HepG2 (cell line): ENCODE measurements around the gene PRM3. TPM values are rescaled to one million over a fixed set of nuclear protein-coding genes. Genes with fewer than 3 reads are reported as not detected.
A peak's percentile ranks its signal among the peaks of the same experiment; 100 is the strongest.

Experiments
- ERF ChIP-seq: IDR thresholded peaks from 2 replicates; pipeline ENCODE4 v1.6.1; 2018; ENCODE audit warnings: missing biosample characterization, missing genetic modification reagents
- GTF2F1 ChIP-seq: fragments of 150-350 bp; IDR thresholded peaks from 2 replicates; pipeline ENCODE4 v1.6.1; 2014; ENCODE audit warnings: low read length
- MIXL1 ChIP-seq: IDR thresholded peaks from 2 replicates; pipeline ENCODE4 v1.6.1; 2016
- RBM22 ChIP-seq: fragments of 200-400 bp; formaldehyde crosslinking; optimal IDR thresholded peaks from 2 replicates; pipeline ENCODE3; 2017; ENCODE audit warnings: mild to moderate bottlenecking, low read length, moderate library complexity
- REXO4 ChIP-seq: sonication (generic); formaldehyde crosslinking; IDR thresholded peaks from 2 replicates; pipeline ENCODE4 v1.8.0; 2022; ENCODE audit warnings: missing genetic modification reagents, mild to moderate bottlenecking, borderline replicate concordance
- SCMH1 ChIP-seq: sonication (generic); formaldehyde crosslinking; IDR thresholded peaks from 2 replicates; pipeline ENCODE4 v1.9.0; 2021; ENCODE audit warnings: missing genetic modification reagents, mild to moderate bottlenecking, borderline replicate concordance
- SMAD9 ChIP-seq: sonication (generic); formaldehyde crosslinking; IDR thresholded peaks from 2 replicates; pipeline ENCODE4 v1.5.1; 2020; ENCODE audit warnings: mild to moderate bottlenecking, missing genetic modification reagents
- TBX2 ChIP-seq: sonication (generic); formaldehyde crosslinking; IDR thresholded peaks from 2 replicates; pipeline ENCODE4 v1.5.0; 2020; ENCODE audit warnings: missing genetic modification reagents, mild to moderate bottlenecking, borderline replicate concordance
- WIZ ChIP-seq: sonication (generic); formaldehyde crosslinking; IDR thresholded peaks from 2 replicates; pipeline ENCODE4 v1.5.1; 2020; ENCODE audit warnings: mild to moderate bottlenecking, missing genetic modification reagents
- ZNF143 ChIP-seq: sonication (generic); formaldehyde crosslinking; IDR thresholded peaks from 2 replicates; pipeline ENCODE4 v1.4.0; 2020; ENCODE audit warnings: missing genetic modification reagents
- ZNF317 ChIP-seq: sonication (generic); formaldehyde crosslinking; IDR thresholded peaks from 2 replicates; pipeline ENCODE4 v1.5.0; 2020; ENCODE audit warnings: mild to moderate bottlenecking, missing genetic modification reagents
- ZNF367 ChIP-seq: sonication (generic); formaldehyde crosslinking; IDR thresholded peaks from 2 replicates; pipeline ENCODE4 v1.4.0; 2020; ENCODE audit warnings: missing genetic modification reagents, borderline replicate concordance
- ZNF562 ChIP-seq: sonication (generic); formaldehyde crosslinking; IDR thresholded peaks from 2 replicates; pipeline ENCODE4 v1.8.0; 2022; ENCODE audit warnings: missing genetic modification reagents, borderline replicate concordance
- ZNF879 ChIP-seq: sonication (generic); formaldehyde crosslinking; IDR thresholded peaks from 2 replicates; pipeline ENCODE4 v1.8.1; 2023; ENCODE audit warnings: missing genetic modification reagents
- polyA plus RNA-seq, 8 experiments: library from polyadenylated mRNA; depleted of rRNA in 3 of 8; stranded (reverse) in 7 of 8; unstranded in 1 of 8; fragments of >200 nt; fragmentation: Illumina TruSeq in 4 of 8; extraction: Trizol in 4 of 8; gene quantifications; 2 replicates each; pipeline versions ENCODE4 v1.2.1 to v1.2.3, GENCODE V29; 2011 to 2016; ENCODE audit warnings: low read depth in 4 of 8, missing spikeins in 1 of 8, mixed read lengths in 1 of 8; ENCODE audit not compliant: insufficient read depth in 1 of 8
- total RNA-seq, 5 experiments: library from RNA; depleted of rRNA; stranded (reverse); fragments of >200 nt; fragmentation: Illumina TruSeq; extraction: Trizol; gene quantifications; 2 replicates each; pipeline ENCODE4 v1.2.3, GENCODE V29; 2016; ENCODE audit warnings: low read depth in 1 of 5
- TF ChIP-seq, protein P1 (sequence below): sonication (generic); formaldehyde crosslinking; IDR thresholded peaks from 2 replicates; pipeline ENCODE4 v1.5.1; 2020; ENCODE audit warnings: missing genetic modification reagents, mild to moderate bottlenecking, borderline replicate concordance
- TF ChIP-seq, protein P2 (sequence below): sonication (generic); formaldehyde crosslinking; IDR thresholded peaks from 2 replicates; pipeline ENCODE4 v1.5.1; 2020; ENCODE audit warnings: missing genetic modification reagents, mild to moderate bottlenecking, borderline replicate concordance
- TF ChIP-seq, protein P3 (sequence below): sonication (generic); formaldehyde crosslinking; IDR thresholded peaks from 2 replicates; pipeline ENCODE4 v1.5.0; 2020; ENCODE audit warnings: mild to moderate bottlenecking, missing genetic modification reagents
- TF ChIP-seq, protein P4 (sequence below): sonication (generic); formaldehyde crosslinking; IDR thresholded peaks from 2 replicates; pipeline ENCODE4 v1.8.0; 2022; ENCODE audit warnings: missing genetic modification reagents, mild to moderate bottlenecking, inconsistent platforms, borderline replicate concordance
- TF ChIP-seq, protein P5 (sequence below): IDR thresholded peaks from 2 replicates; pipeline ENCODE4 v1.6.1; 2016
- TF ChIP-seq, protein P6 (sequence below): sonication (generic); formaldehyde crosslinking; IDR thresholded peaks from 2 replicates; pipeline ENCODE4 v1.5.0; 2020; ENCODE audit warnings: missing genetic modification reagents, mild to moderate bottlenecking, borderline replicate concordance

Gene PRM3
- total and polyA plus RNA-seq, 2 of the 13 experiments (the other 11 are each of a cell fraction or from before 2014, with no cell fraction given) = not detected

DNA sequence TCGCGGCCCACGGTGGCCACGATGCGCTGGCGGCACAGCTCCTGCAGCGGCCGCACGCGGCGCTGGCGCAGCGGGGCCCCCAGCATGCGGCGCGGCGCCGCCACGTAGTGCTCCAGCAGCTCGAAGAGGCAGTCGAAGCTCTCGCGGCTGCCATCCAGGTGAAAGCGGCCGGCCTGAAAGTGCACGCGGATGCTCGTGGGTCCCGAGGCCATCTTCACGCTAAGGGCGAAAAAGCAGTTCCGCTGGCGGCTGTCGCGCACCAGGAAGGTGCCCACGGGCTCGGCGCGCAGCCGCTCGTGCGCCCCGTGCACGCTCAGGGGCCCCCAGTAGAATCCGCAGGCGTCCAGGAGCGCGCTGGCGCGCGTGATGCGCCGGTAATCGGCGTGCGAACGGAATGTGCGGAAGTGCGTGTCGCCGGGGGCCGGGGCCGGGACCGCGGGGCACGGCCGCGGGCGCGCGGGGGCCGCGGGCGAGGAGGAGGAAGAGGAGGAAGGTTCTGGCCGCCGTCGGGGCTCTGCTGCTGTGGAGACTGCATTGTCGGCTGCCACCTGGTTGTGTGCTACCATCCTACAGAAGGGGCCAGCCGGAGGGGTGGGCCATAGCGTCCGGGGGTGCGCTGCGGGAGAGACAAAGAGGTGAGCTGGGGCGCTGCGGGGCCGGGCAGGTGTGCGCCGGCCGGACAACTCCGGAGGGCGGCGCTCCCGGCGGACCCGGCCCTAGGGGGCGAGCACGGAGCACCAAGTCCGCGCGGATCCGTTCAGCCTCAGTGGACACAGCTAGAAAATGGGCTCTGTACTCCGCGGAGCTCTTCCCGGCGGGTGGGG lies 18.3 kb downstream of the PRM3 start (continued):
- TF ChIP-seq, protein P1, sequence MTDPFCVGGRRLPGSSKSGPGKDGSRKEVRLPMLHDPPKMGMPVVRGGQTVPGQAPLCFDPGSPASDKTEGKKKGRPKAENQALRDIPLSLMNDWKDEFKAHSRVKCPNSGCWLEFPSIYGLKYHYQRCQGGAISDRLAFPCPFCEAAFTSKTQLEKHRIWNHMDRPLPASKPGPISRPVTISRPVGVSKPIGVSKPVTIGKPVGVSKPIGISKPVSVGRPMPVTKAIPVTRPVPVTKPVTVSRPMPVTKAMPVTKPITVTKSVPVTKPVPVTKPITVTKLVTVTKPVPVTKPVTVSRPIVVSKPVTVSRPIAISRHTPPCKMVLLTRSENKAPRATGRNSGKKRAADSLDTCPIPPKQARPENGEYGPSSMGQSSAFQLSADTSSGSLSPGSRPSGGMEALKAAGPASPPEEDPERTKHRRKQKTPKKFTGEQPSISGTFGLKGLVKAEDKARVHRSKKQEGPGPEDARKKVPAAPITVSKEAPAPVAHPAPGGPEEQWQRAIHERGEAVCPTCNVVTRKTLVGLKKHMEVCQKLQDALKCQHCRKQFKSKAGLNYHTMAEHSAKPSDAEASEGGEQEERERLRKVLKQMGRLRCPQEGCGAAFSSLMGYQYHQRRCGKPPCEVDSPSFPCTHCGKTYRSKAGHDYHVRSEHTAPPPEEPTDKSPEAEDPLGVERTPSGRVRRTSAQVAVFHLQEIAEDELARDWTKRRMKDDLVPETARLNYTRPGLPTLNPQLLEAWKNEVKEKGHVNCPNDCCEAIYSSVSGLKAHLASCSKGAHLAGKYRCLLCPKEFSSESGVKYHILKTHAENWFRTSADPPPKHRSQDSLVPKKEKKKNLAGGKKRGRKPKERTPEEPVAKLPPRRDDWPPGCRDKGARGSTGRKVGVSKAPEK (CRISPR knock-in tag) = 0 out of 2 replicates have a peak, but pooled peaks have one; percentile 6
- no peak for TF ChIP-seq ZNF317 (CRISPR knock-in tag)
- TF ChIP-seq TBX2 (CRISPR knock-in tag) = no peak; the same call in 1 of the 2 replicates
- TF ChIP-seq MIXL1 (CRISPR knock-in tag) = peak; percentile 9; the same call in 1 of the 2 replicates
- TF ChIP-seq, protein P2, sequence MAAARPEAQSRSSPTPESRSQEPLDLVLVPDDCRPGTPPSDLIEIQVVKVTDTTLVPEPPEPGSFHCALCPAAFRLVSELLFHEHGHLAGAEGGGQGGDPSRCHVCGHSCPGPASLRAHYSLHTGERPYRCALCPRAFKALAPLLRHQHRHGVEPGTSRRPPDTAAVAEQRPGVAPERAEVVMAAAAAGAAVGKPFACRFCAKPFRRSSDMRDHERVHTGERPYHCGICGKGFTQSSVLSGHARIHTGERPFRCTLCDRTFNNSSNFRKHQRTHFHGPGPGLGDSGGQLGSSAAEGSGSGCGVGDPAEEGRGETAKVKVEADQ (CRISPR knock-in tag) = no peak
- no peak for TF ChIP-seq REXO4 (CRISPR knock-in tag)
- no peak for TF ChIP-seq RBM22
- no peak for TF ChIP-seq SCMH1
- TF ChIP-seq ERF (CRISPR knock-in tag) = no peak
- TF ChIP-seq, protein P3, sequence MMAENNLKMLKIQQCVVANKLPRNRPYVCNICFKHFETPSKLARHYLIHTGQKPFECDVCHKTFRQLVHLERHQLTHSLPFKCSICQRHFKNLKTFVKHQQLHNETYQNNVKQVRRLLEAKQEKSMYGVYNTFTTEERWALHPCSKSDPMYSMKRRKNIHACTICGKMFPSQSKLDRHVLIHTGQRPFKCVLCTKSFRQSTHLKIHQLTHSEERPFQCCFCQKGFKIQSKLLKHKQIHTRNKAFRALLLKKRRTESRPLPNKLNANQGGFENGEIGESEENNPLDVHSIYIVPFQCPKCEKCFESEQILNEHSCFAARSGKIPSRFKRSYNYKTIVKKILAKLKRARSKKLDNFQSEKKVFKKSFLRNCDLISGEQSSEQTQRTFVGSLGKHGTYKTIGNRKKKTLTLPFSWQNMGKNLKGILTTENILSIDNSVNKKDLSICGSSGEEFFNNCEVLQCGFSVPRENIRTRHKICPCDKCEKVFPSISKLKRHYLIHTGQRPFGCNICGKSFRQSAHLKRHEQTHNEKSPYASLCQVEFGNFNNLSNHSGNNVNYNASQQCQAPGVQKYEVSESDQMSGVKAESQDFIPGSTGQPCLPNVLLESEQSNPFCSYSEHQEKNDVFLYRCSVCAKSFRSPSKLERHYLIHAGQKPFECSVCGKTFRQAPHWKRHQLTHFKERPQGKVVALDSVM (CRISPR knock-in tag) = no peak
- TF ChIP-seq, protein P4, sequence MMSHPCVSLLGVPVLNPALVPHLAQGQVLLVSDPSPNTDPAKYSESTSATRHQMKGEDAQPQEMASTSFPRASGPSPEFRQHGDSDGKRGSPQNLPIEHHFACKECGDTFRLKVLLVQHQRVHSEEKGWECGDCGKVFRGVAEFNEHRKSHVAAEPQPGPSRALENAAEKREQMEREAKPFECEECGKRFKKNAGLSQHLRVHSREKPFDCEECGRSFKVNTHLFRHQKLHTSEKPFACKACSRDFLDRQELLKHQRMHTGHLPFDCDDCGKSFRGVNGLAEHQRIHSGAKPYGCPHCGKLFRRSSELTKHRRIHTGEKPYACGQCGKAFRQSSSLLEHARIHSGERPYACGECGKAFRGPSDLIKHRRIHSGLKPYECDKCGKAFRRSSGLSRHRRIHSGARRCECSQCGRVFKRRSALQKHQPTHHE (CRISPR knock-in tag) = no peak
- no peak for TF ChIP-seq SMAD9 (CRISPR knock-in tag)
- TF ChIP-seq, protein P5, sequence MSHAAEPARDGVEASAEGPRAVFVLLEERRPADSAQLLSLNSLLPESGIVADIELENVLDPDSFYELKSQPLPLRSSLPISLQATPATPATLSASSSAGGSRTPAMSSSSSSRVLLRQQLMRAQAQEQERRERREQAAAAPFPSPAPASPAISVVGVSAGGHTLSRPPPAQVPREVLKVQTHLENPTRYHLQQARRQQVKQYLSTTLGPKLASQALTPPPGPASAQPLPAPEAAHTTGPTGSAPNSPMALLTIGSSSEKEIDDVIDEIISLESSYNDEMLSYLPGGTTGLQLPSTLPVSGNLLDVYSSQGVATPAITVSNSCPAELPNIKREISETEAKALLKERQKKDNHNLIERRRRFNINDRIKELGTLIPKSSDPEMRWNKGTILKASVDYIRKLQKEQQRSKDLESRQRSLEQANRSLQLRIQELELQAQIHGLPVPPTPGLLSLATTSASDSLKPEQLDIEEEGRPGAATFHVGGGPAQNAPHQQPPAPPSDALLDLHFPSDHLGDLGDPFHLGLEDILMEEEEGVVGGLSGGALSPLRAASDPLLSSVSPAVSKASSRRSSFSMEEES (CRISPR knock-in tag) = 0 out of 2 replicates have a peak, but pooled peaks have one; percentile 15
- no peak for TF ChIP-seq GTF2F1
- no peak for TF ChIP-seq ZNF367 (CRISPR knock-in tag)
- TF ChIP-seq, protein P6, sequence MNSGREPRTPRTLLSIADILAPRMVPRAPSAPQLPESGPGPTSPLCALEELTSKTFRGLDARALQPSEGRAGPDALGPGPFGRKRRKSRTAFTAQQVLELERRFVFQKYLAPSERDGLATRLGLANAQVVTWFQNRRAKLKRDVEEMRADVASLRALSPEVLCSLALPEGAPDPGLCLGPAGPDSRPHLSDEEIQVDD (CRISPR knock-in tag) = no peak
- no peak for TF ChIP-seq ZNF879 (CRISPR knock-in tag)
- TF ChIP-seq WIZ = no peak
- TF ChIP-seq ZNF143 (CRISPR knock-in tag) = no peak
- no peak for TF ChIP-seq ZNF562
